Endothelial cell of umbilical vein (primary cell): ENCODE measurements around the gene HTT-AS. TPM values are rescaled to one million over a fixed set of nuclear protein-coding genes. Genes with fewer than 3 reads are reported as not detected.

Experiments
- BruUV-seq: library from RNA; stranded (reverse); fragments of 400-500 nt; replicated peaks from 2 replicates; lab custom pipeline; 2021; lab: Mats Ljungman, UMichigan
- CTCF ChIA-PET: fragments of 300-600, 350-600 bp; sonication (Branson Sonifier 250); formaldehyde crosslinking; loops from one replicate; lab custom pipeline; 2021; ENCODE audit warnings: antibody characterized with exemption, inconsistent platforms; lab: Charles Lee
- POLR2A ChIA-PET: fragments of 300-600, 350-600 bp; sonication (Branson Sonifier 250); formaldehyde crosslinking; loops from one replicate; lab custom pipeline; 2021; ENCODE audit warnings: antibody characterized with exemption, inconsistent platforms; lab: Charles Lee
- DNase-seq: peaks from one replicate; pipeline ENCODE4 v3.0.0-alpha.2; 2011; ENCODE audit warnings: low read depth, low spot score
- FAIRE-seq: peaks from 2 replicates; lab custom pipeline; 2011; peaks lifted over from hg19 to GRCh38; lab: Jason Lieb, UNC
- H2AFZ ChIP-seq: 2 replicates; pipeline ENCODE4 v1.6.0; 2012; ENCODE audit warnings: low read depth, low read length, control low read depth, inconsistent platforms
- H3K27ac ChIP-seq: 2 replicates; pipeline ENCODE4 v1.5.1; 2011; ENCODE audit warnings: low read depth, mild to moderate bottlenecking, control low read depth, low read length, moderate library complexity; ENCODE audit not compliant: insufficient read depth
- H3K27me3 ChIP-seq, 2 experiments: 2 replicates each; pipeline versions ENCODE4 v1.6.0 to v1.6.1; 2011; ENCODE audit warnings: low read length in 2 of 2, mixed read lengths in 1 of 2; ENCODE audit not compliant: control insufficient read depth in 2 of 2, insufficient read depth in 2 of 2
- H3K36me3 ChIP-seq, 2 experiments: 2 replicates in 1 of 2; 3 replicates in 1 of 2; pipeline ENCODE4 v1.5.1; 2011; ENCODE audit warnings: low read length in 2 of 2, mild to moderate bottlenecking in 1 of 2, moderate library complexity in 1 of 2; ENCODE audit not compliant: control insufficient read depth in 2 of 2, insufficient read depth in 2 of 2; ENCODE audit errors: extremely low read depth in 1 of 2
- H3K4me1 ChIP-seq: 3 replicates; pipeline ENCODE4 v1.5.1; 2011; ENCODE audit warnings: mild to moderate bottlenecking, low read length; ENCODE audit not compliant: control insufficient read depth, insufficient read depth; ENCODE audit errors: extremely low read depth
- H3K4me2 ChIP-seq: 2 replicates; pipeline ENCODE4 v1.6.1; 2011; ENCODE audit warnings: low read length, control low read depth, mixed read lengths; ENCODE audit not compliant: insufficient read depth
- H3K4me3 ChIP-seq, 3 experiments: fragments of 200-600 bp in 1 of 3; sonication (generic), shearing (Covaris generic) in 1 of 3; replicated peaks in 1 of 3; 2 replicates each; pipeline ENCODE4 v1.5.1; 2011 to 2016; ENCODE audit warnings: control low read depth in 3 of 3, low read length in 3 of 3, mild to moderate bottlenecking in 2 of 3, inconsistent platforms in 1 of 3, low read depth in 1 of 3, moderate library complexity in 1 of 3; ENCODE audit not compliant: insufficient read depth in 1 of 3
- H3K79me2 ChIP-seq: 2 replicates; pipeline ENCODE4 v1.6.0; 2012; ENCODE audit warnings: low read length, inconsistent platforms; ENCODE audit not compliant: control insufficient read depth, insufficient read depth
- H3K9ac ChIP-seq: replicated peaks from 2 replicates; pipeline ENCODE3; 2011; ENCODE audit warnings: low read length, control low read depth; ENCODE audit not compliant: insufficient read depth; ENCODE audit errors: extremely low read depth
- H3K9me1 ChIP-seq: replicated peaks from 3 replicates; pipeline ENCODE4 v1.6.0; 2011; ENCODE audit warnings: mild to moderate bottlenecking, low read length; ENCODE audit not compliant: control insufficient read depth, insufficient read depth; ENCODE audit errors: extremely low read depth
- H3K9me3 ChIP-seq: replicated peaks from 2 replicates; pipeline ENCODE4 v1.5.1; 2012; ENCODE audit warnings: low read length, inconsistent platforms; ENCODE audit not compliant: control insufficient read depth, insufficient read depth
- H4K20me1 ChIP-seq: replicated peaks from 2 replicates; pipeline ENCODE3; 2011; ENCODE audit warnings: mild to moderate bottlenecking, low read length; ENCODE audit not compliant: control insufficient read depth, insufficient read depth; ENCODE audit errors: extremely low read depth
- EZH2 ChIP-seq: IDR thresholded peaks from 2 replicates; pipeline ENCODE4 v1.6.1; 2012; ENCODE audit warnings: borderline replicate concordance, low read depth, mild to moderate bottlenecking, moderate library complexity, low read length, inconsistent platforms; ENCODE audit not compliant: severe bottlenecking
- FOS ChIP-seq: IDR thresholded peaks from 2 replicates; pipeline ENCODE4 v1.6.1; 2011; ENCODE audit warnings: mild to moderate bottlenecking, low read length, moderate library complexity, borderline replicate concordance; ENCODE audit not compliant: insufficient read depth
- JUN ChIP-seq: IDR thresholded peaks from 2 replicates; pipeline ENCODE4 v1.6.1; 2011; ENCODE audit warnings: borderline replicate concordance, low read depth; ENCODE audit not compliant: insufficient read length, insufficient read depth
- dilution Hi-C: fragments of 300-500 bp; cut with MboI; formaldehyde crosslinking; loops from one replicate; pipeline ENCODE4 v1.15.0; 2019; ENCODE audit warnings: low sequenced_read_pairs; ENCODE audit not compliant: extremely low pct_ligation_motif_present
- intact Hi-C: fragments of 100-400 bp; cut with micrococcal nuclease; formaldehyde crosslinking; loops from one replicate; pipeline ENCODE4 v1.10.0; 2022
- polyA plus RNA-seq, 4 experiments: library from polyadenylated mRNA; depleted of rRNA in 3 of 4; stranded (reverse) in 3 of 4; unstranded in 1 of 4; fragments of >200 nt; gene quantifications; 2 replicates each; pipeline versions ENCODE4 v1.2.1 to v1.2.3, GENCODE V29; 2011 to 2012; ENCODE audit warnings: missing spikeins in 1 of 4
- total RNA-seq: library from RNA; stranded (reverse); gene quantifications from 2 replicates; pipeline ENCODE4 v1.2.3, GENCODE V29; 2021

The HTT-AS gene
- total and polyA plus RNA-seq, 2 donors (not counting 3 experiments of a cell fraction or from before 2014, with no cell fraction given): not detected

- Histone ChIP-seq H4K20me1 (no peaks in the 10 kb centered on the region), H3K36me3 (no peaks in the 10 kb centered on the region), H3K9ac (no peak overlapping the region), H2AFZ (no peak overlapping the region), H3K4me3 (no peak overlapping the region), H3K27ac (no peak overlapping the region), H3K79me2 (no peaks in the 10 kb centered on the region), H3K4me2 (no peak overlapping the region), H3K9me3 (no peaks in the 10 kb centered on the region), H3K27me3 (peaks cover 0 to 4% of the 10 kb centered on the region in 2 experiments), H3K4me1 (no peaks in the 10 kb centered on the region), H3K9me1 (no peaks in the 10 kb centered on the region)
- dilution Hi-C loops (no loop called here), intact Hi-C loops (no loop called here)
- BruUV-seq: no TSS peak
- no peak for FAIRE-seq
- POLR2A ChIA-PET: no interaction called here
- CTCF ChIA-PET: no interaction called here
- TF ChIP-seq FOS: no peak
- no peak for TF ChIP-seq EZH2
- no peak for DNase-seq
Measured at GRCh38 chr4:3025881-3026280, 48.5 kb downstream of the HTT-AS start.

GRCh38 chr4:3022651-3023050 lies 51.7 kb downstream of the HTT-AS start:
- Histone ChIP-seq H3K9me3 (no peaks in the 10 kb centered on the region), H2AFZ (no peak overlapping the region), H3K27me3 (peaks cover 2 to 5% of the 10 kb centered on the region in 2 experiments), H3K36me3 (no peaks in the 10 kb centered on the region), H3K79me2 (no peaks in the 10 kb centered on the region), H3K27ac (no peak overlapping the region), H3K9ac (no peak overlapping the region), H3K4me3 (no peak overlapping the region), H3K4me1 (no peaks in the 10 kb centered on the region), H3K9me1 (no peaks in the 10 kb centered on the region), H4K20me1 (no peaks in the 10 kb centered on the region), H3K4me2 (no peak overlapping the region)
- no peak for DNase-seq
- CTCF ChIA-PET: no interaction called here
- BruUV-seq: no TSS peak
- dilution Hi-C loops (no loop called here), intact Hi-C loops (no loop called here)
- no peak for TF ChIP-seq JUN
- FAIRE-seq: no peak
- POLR2A ChIA-PET: no interaction called here
